ENCODE results near the gene GPATCH2.
A peak's percentile ranks its signal among the peaks of the same experiment; 100 is the strongest.
"Not testable (repeated sequence)": the region's sequence is repeated elsewhere in the genome, so short reads cannot be mapped to it uniquely, and the experiment has no call there.

The GPATCH2 gene

DNA sequence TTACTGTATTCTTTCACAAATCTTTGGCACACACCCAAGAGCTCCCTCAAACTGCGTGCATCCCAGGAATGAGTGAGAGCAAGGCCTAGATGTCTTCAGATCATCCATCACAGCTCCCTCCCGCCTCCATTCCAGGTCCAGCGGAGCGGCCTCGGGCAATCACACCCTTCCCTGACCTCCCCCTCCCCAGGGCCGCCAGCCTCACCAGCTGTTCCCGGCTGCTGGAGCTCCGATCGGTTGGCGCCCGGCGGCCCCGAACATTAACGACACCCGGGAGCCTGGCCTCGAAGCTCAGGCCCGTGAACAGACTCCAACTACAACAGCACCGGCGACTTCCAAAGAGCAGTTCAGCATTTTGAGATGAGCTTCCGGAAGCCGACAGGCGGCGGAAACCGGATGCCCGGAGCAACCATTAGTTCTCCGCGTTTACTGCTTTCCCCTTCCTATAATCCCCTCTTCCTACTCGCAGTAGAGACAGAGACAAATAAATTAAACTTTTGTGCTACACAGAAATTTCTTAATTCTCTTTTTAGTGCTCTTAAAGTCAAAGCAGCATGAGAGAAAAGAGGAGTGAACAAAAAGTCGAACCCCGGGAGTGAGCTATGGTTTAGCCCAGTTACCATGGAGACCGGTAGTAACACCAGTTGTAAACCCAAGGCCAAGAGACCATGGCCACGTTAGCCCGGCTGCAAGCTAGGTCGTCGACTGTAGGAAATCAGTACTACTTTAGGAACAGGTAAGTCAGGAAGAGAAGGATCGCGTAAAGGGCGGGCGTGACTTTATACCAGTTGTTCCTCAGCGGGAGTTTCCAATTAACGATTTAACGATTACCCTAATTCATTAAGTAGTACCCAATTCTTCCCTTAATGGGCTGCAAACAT, at the start of gene GPATCH2, which contains the start of gene SPATA17:
Gene GPATCH2, minus strand, starts transcription at position 380 of the 881 bp plus-strand sequence. Its CDS starts 119 bp downstream, at position 261.
Gene SPATA17, plus strand, starts transcription at position 634 of the 881 bp plus-strand sequence. Its CDS starts 35 bp downstream, at position 669.
- DNase-seq (ENCODE audit: low spot score), result peak; percentile 85

GRCh38 chr1:217674028-217674729, 43.3 kb upstream of the GPATCH2 start:
- DNase-seq (ENCODE audit: low spot score), result peak; percentile 7

DNA sequence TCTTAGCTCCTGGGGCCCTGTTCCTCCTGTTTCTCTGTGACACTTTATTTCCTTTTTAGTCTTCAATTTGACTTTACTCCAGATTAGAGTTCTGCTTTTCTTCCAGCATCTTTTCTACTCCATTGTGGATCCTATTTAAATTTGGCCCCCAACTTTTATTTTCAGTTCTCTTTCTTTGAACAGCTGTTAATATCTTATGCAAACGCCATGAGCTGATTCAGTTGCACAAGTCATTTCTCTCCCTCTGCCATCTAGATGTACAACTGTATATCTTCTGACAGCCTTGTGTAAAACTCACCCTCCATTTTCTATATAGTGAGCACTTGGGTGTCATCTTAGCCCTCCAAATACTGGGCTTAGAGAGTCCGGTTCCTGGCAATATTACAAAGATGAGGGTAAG, 42.5 kb upstream of the GPATCH2 start:
- DNase-seq (ENCODE audit: low spot score), result no peak

GRCh38 chr1:217668351-217668940, 37.6 kb upstream of the GPATCH2 start:
- no peak for DNase-seq (ENCODE audit: low spot score)

- no peak for DNase-seq (ENCODE audit: low spot score)
These were observed 30.5 kb upstream of the GPATCH2 start for GRCh38 chr1:217661407-217661806.

- peak; percentile 7 for DNase-seq (ENCODE audit: low spot score)
These were observed 29.6 kb upstream of the GPATCH2 start for GRCh38 chr1:217660353-217661062.

DNA sequence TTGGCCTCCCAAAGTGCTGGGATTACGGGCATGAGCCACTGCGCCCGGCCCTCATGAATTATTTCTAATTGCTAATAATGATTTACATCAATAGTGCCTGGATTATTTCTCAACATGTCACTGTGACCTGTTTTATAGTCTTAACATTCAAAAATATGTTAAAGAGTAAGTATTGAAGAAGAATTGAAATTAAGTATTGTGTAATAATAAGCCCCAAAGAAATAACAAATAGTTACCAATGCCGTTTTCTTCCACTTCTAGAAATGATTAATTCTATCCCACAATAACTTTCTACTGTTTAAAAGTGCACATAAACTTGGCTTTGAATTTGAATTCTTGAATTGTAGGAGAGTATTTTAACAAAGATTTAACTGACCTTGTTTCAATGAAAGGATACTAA, 19.8 kb upstream of the GPATCH2 start:
- DNase-seq (ENCODE audit: low spot score), result no peak

- DNase-seq (ENCODE audit: low spot score), result no peak
These were observed 16.9 kb upstream of the GPATCH2 start for GRCh38 chr1:217647791-217648190.

DNA sequence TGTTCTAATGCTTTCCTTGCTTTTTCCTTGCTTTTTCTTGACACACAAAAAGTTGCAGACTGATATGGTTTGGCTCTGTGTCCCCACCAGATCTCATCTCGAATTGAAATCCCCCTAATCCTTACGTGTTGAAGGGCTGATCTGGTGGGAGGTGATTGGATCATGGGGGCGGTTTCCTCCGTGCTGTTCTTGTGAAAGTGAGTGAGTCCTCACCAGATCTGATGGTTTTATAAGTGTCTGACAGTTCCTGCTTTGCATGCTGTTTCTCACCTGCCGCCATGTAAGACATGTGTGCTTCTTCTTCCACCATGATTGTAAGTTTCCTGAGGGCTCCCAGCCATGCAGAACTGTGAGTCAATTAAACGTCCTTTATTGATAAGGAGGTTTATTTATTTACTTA, 11.6 kb upstream of the GPATCH2 start:
- no peak for DNase-seq (ENCODE audit: low spot score)

DNA sequence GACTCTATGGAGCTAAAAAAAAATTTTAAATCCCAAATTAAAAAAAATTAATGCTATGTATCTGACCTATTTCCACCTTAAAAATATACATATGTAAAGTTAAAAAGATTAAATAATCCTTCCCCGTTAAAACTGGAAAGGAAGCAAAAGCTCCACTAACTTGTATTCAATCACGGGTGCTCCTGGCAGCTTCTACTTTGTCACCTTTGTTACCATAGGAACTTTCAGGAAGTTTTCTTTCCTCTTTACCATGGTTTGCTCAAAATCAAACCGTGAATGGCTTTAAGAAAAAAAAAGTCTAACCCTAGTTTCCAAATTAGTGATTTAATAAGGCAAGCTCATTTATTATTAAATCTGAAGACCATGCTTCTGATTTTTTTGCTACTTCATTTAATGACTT, 3.5 kb downstream of the GPATCH2 start:
- DNase-seq (ENCODE audit: low spot score), result no peak

DNA sequence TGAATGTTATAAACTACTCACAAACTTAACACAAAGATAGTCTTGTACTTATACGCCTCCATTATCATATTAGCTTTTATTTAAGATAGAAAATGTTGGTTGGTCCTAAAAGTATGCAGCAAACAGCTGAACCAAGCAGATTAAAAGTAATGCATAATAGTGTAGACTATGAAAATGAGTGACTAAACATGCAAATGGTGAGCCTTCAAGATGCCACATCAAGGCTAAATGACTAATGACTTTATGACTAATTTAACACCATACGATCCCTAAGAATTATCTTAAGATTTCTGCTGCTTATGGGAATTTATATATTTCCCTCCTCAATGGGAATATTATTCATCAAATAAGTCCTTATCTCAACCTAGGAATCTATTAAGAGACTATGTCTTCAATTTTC, 4.6 kb downstream of the GPATCH2 start:
- DNase-seq (ENCODE audit: low spot score), result no peak

DNA sequence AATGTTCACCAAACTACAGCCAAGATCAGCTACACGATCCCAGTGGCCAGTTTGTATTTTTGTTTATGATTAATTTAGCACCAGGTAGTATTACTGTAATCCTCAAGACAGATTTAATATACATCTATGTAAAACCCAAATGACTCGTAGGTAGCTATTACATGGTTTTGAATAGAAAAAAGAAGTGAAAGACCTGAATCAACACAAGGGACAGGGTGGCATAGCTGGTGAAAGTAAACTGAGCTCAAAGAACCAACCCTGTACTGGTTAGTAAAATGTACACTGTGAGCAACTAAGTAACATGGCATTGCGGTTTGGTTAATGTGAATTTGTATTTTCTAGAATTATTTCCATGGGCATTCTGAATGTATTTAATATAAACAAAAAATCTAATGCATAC, 8.8 kb downstream of the GPATCH2 start:
- DNase-seq (ENCODE audit: low spot score), result no peak

- DNase-seq (ENCODE audit: low spot score), result no peak
These were observed 10.1 kb downstream of the GPATCH2 start for GRCh38 chr1:217620814-217621213.

- no peak for DNase-seq (ENCODE audit: low spot score)
These were observed 13.8 kb downstream of the GPATCH2 start for GRCh38 chr1:217617126-217617525.

GRCh38 chr1:217614200-217614712, 16.6 kb downstream of the GPATCH2 start:
- DNase-seq (ENCODE audit: low spot score), result no peak

DNA sequence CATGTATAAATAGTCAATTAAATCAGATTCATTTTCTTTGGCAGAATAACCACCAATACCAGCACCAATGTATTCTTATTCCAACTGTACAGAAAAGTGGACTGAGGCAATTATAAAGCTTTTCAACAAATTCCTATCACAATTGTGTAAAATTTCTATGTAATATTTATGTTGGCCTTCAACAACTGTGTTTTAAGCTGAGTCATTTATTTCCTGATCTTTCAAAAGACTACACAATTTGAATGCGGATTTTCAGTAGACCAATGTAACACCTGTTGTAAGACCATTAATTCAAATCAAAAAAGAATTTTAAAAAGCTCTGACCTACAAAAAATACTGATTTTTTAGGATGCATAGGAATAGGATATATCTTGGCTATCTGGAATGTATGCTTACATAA, 25.5 kb downstream of the GPATCH2 start:
- DNase-seq (ENCODE audit: low spot score), result no peak

GRCh38 chr1:217602380-217602779, 28.5 kb downstream of the GPATCH2 start:
- no peak for DNase-seq (ENCODE audit: low spot score)

GRCh38 chr1:217599154-217599553, 31.7 kb downstream of the GPATCH2 start:
- no peak for DNase-seq (ENCODE audit: low spot score)

GRCh38 chr1:217590598-217590997, 40.3 kb downstream of the GPATCH2 start:
- DNase-seq (ENCODE audit: low spot score), result no peak

DNA sequence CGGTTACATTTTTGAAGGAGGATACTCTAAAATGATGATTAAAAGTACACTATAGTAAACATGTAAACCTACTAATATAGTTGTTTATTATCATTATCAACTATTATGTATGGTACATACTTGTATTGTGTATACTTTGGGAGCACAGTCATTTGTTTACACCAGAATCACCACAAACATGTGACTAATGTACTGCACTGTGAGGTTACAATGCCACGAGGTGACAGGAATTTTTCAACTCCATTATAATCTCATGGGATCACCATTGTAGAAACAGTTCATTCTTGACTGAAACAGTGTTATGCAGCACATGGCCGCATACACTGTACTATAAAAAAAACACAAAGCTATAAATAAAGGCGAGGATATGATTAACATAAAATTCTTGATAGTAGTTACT, 44.3 kb downstream of the GPATCH2 start:
- no peak for DNase-seq (ENCODE audit: low spot score)

- no peak for DNase-seq (ENCODE audit: low spot score)
These were observed 45.3 kb downstream of the GPATCH2 start for GRCh38 chr1:217585577-217585976.

DNA sequence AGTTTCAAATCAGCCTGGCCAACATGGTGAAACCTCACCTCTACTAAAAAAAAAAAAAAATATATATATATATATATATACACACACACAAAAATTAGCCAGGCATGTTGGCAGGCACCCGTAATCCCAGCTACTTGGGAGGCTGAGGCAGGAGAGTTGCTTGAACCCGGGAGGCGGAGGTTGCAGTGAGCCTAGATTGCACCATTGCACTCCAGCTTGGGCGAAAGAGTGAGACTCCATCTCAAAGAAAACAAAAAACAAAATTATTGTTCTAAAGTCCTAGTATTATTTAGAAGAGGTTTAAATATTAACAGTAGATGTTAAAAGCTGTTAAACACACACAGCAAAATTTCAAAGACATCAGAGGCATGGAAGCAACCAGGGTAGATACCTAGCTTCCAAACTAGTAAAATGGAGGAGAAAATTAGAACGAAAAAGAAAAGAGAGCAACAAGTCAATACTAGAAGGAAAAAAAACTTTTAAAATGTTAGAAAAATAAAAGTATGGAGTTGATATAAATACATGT, 46.5 kb downstream of the GPATCH2 start:
- not testable (repeated sequence) for DNase-seq (ENCODE audit: low spot score)
